ENCODE measurements around the gene ZNF76. TPM values are rescaled to one million over a fixed set of nuclear protein-coding genes. Genes with fewer than 3 reads are reported as not detected.

ZNF76 gene
- total and polyA plus RNA-seq, 2 of the 8 experiments (the other 6 are each of a cell fraction or from before 2014, with no cell fraction given) = 17.9 to 23.9 TPM

DNA sequence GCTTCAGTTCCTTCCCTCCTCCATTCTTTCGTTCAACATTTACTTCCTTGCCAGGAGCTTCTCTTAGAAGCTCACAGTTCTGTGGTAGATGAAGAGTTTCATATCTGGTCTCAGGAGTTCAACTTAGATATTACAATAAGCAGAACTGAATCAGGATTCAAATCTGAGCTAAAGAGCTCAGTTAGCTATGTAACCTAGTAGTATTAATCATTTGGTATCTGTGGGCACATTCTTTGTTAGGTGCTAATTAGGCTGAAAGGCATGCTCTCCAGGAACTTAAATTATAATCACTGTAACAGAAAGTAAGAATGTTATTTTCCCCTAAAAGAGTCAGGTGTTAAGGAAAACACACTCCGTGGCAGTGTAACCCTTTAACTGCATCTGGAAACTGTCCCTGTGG, 8.4 kb downstream of the ZNF76 start (continued):
- TF ChIP-seq, protein P1, sequence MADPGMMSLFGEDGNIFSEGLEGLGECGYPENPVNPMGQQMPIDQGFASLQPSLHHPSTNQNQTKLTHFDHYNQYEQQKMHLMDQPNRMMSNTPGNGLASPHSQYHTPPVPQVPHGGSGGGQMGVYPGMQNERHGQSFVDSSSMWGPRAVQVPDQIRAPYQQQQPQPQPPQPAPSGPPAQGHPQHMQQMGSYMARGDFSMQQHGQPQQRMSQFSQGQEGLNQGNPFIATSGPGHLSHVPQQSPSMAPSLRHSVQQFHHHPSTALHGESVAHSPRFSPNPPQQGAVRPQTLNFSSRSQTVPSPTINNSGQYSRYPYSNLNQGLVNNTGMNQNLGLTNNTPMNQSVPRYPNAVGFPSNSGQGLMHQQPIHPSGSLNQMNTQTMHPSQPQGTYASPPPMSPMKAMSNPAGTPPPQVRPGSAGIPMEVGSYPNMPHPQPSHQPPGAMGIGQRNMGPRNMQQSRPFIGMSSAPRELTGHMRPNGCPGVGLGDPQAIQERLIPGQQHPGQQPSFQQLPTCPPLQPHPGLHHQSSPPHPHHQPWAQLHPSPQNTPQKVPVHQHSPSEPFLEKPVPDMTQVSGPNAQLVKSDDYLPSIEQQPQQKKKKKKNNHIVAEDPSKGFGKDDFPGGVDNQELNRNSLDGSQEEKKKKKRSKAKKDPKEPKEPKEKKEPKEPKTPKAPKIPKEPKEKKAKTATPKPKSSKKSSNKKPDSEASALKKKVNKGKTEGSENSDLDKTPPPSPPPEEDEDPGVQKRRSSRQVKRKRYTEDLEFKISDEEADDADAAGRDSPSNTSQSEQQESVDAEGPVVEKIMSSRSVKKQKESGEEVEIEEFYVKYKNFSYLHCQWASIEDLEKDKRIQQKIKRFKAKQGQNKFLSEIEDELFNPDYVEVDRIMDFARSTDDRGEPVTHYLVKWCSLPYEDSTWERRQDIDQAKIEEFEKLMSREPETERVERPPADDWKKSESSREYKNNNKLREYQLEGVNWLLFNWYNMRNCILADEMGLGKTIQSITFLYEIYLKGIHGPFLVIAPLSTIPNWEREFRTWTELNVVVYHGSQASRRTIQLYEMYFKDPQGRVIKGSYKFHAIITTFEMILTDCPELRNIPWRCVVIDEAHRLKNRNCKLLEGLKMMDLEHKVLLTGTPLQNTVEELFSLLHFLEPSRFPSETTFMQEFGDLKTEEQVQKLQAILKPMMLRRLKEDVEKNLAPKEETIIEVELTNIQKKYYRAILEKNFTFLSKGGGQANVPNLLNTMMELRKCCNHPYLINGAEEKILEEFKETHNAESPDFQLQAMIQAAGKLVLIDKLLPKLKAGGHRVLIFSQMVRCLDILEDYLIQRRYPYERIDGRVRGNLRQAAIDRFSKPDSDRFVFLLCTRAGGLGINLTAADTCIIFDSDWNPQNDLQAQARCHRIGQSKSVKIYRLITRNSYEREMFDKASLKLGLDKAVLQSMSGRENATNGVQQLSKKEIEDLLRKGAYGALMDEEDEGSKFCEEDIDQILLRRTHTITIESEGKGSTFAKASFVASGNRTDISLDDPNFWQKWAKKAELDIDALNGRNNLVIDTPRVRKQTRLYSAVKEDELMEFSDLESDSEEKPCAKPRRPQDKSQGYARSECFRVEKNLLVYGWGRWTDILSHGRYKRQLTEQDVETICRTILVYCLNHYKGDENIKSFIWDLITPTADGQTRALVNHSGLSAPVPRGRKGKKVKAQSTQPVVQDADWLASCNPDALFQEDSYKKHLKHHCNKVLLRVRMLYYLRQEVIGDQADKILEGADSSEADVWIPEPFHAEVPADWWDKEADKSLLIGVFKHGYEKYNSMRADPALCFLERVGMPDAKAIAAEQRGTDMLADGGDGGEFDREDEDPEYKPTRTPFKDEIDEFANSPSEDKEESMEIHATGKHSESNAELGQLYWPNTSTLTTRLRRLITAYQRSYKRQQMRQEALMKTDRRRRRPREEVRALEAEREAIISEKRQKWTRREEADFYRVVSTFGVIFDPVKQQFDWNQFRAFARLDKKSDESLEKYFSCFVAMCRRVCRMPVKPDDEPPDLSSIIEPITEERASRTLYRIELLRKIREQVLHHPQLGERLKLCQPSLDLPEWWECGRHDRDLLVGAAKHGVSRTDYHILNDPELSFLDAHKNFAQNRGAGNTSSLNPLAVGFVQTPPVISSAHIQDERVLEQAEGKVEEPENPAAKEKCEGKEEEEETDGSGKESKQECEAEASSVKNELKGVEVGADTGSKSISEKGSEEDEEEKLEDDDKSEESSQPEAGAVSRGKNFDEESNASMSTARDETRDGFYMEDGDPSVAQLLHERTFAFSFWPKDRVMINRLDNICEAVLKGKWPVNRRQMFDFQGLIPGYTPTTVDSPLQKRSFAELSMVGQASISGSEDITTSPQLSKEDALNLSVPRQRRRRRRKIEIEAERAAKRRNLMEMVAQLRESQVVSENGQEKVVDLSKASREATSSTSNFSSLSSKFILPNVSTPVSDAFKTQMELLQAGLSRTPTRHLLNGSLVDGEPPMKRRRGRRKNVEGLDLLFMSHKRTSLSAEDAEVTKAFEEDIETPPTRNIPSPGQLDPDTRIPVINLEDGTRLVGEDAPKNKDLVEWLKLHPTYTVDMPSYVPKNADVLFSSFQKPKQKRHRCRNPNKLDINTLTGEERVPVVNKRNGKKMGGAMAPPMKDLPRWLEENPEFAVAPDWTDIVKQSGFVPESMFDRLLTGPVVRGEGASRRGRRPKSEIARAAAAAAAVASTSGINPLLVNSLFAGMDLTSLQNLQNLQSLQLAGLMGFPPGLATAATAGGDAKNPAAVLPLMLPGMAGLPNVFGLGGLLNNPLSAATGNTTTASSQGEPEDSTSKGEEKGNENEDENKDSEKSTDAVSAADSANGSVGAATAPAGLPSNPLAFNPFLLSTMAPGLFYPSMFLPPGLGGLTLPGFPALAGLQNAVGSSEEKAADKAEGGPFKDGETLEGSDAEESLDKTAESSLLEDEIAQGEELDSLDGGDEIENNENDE (IDR thresholded peaks at IDR 0.05; ENCODE audit: insufficient replicate concordance, low read length) = no peak
- TF ChIP-seq SIRT6 (IDR thresholded peaks at IDR 0.05; ENCODE audit: low read length) = no peak
- TF ChIP-seq CBX8 (IDR thresholded peaks at IDR 0.05; ENCODE audit: borderline replicate concordance, low read depth, low read length) = no peak
- TF ChIP-seq, protein P2, sequence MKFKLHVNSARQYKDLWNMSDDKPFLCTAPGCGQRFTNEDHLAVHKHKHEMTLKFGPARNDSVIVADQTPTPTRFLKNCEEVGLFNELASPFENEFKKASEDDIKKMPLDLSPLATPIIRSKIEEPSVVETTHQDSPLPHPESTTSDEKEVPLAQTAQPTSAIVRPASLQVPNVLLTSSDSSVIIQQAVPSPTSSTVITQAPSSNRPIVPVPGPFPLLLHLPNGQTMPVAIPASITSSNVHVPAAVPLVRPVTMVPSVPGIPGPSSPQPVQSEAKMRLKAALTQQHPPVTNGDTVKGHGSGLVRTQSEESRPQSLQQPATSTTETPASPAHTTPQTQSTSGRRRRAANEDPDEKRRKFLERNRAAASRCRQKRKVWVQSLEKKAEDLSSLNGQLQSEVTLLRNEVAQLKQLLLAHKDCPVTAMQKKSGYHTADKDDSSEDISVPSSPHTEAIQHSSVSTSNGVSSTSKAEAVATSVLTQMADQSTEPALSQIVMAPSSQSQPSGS (IDR thresholded peaks at IDR 0.05; ENCODE audit: low read length) = no peak
- TF ChIP-seq, protein P3, sequence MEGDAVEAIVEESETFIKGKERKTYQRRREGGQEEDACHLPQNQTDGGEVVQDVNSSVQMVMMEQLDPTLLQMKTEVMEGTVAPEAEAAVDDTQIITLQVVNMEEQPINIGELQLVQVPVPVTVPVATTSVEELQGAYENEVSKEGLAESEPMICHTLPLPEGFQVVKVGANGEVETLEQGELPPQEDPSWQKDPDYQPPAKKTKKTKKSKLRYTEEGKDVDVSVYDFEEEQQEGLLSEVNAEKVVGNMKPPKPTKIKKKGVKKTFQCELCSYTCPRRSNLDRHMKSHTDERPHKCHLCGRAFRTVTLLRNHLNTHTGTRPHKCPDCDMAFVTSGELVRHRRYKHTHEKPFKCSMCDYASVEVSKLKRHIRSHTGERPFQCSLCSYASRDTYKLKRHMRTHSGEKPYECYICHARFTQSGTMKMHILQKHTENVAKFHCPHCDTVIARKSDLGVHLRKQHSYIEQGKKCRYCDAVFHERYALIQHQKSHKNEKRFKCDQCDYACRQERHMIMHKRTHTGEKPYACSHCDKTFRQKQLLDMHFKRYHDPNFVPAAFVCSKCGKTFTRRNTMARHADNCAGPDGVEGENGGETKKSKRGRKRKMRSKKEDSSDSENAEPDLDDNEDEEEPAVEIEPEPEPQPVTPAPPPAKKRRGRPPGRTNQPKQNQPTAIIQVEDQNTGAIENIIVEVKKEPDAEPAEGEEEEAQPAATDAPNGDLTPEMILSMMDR (IDR thresholded peaks at IDR 0.05; ENCODE audit: control extremely low read depth in 1 of 3, insufficient read depth in 1 of 3, low read depth in 1 of 3, low read length in 3 of 3) = no peak
